ENCODE data around the gene SLC4A1.

DNA sequence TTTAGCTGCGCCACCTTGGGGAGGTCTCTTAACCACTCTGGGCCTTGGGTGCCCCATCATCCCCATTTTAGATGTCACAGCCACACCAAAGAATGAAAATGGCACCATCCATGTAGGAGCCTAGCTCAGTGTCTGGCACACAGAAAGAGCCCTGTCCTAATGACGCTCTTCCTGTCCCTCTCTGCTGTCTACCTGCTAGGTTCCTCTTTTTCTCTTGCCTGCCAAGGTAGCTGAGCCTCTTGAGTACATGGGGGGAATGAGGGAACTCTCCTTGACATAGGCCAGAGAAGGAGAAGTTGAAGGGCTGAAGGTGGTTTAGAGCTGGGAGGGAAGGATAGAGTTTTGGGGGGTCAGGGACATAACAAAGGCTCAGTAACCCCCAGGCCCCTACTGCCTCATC, 42.3 kb upstream of the SLC4A1 start:
- TF ChIP-seq CTCF (IDR thresholded peaks at IDR 0.05), result no peak
- no peak for TF ChIP-seq POLR2A (IDR thresholded peaks at IDR 0.05)

Data from testis (tissue), 2 donors.